ENCODE measurements around the gene SGMS1.

SGMS1 gene

GRCh38 chr10:50536617-50537240 lies 87.0 kb downstream of the SGMS1 start:
- ATAC-seq: no peak
- no peak for TF ChIP-seq ZFP30 (CRISPR knock-in tag; IDR thresholded peaks at IDR 0.05)
- TF ChIP-seq ZNF8 (CRISPR knock-in tag; IDR thresholded peaks at IDR 0.05): no peak
- TF ChIP-seq PPARA (CRISPR knock-in tag; IDR thresholded peaks at IDR 0.05; ENCODE audit: borderline replicate concordance): no peak
- no peak for TF ChIP-seq ARNTL (CRISPR knock-in tag; IDR thresholded peaks at IDR 0.05; ENCODE audit: borderline replicate concordance, low read depth)

GRCh38 chr10:50534748-50535376 lies 88.9 kb downstream of the SGMS1 start:
- ATAC-seq: peak; percentile 73

GRCh38 chr10:50533296-50533695 lies 90.5 kb downstream of the SGMS1 start:
- no peak for ATAC-seq
- no peak for TF ChIP-seq POU6F1 (CRISPR knock-in tag; IDR thresholded peaks at IDR 0.05; ENCODE audit: borderline replicate concordance, low read depth)
- TF ChIP-seq TOX (CRISPR knock-in tag; IDR thresholded peaks at IDR 0.05; ENCODE audit: borderline replicate concordance): no peak
- TF ChIP-seq ZNF70 (CRISPR knock-in tag; IDR thresholded peaks at IDR 0.05): no peak
- TF ChIP-seq SNAI2 (CRISPR knock-in tag; IDR thresholded peaks at IDR 0.05): no peak
- TF ChIP-seq RARB (CRISPR knock-in tag; IDR thresholded peaks at IDR 0.05): no peak

- TF ChIP-seq ARNTL (CRISPR knock-in tag; IDR thresholded peaks at IDR 0.05; ENCODE audit: borderline replicate concordance, low read depth): no peak
- no peak for TF ChIP-seq RARB (CRISPR knock-in tag; IDR thresholded peaks at IDR 0.05)
- ATAC-seq: no peak
Observed at GRCh38 chr10:50531388-50532077, 92.2 kb downstream of the SGMS1 start.

DNA sequence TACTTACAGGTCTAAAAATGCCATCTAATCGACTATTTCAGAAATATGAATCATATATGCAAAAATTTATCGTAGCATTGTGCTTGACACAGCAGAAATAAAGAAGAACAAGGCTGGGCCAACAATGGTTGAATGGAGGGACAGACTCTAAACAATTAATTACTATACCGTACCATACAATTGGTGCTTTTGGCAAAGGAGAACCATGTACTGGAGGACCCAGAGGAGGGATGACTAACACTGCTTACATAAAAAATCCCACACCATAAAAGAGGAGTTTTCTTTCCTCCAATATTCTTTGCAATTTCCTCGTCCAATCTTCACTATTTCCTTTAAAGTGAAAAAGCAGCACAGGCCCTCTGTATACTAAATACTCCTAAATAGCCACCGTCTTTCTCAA lies 94.1 kb downstream of the SGMS1 start:
- TF ChIP-seq ZC3H10 (CRISPR knock-in tag; IDR thresholded peaks at IDR 0.05) (no peak), TOX (CRISPR knock-in tag; IDR thresholded peaks at IDR 0.05; ENCODE audit: borderline replicate concordance) (no peak), BACH2 (CRISPR knock-in tag; IDR thresholded peaks at IDR 0.05; ENCODE audit: borderline replicate concordance) (no peak), ZFP30 (CRISPR knock-in tag; IDR thresholded peaks at IDR 0.05) (no peak), RARB (CRISPR knock-in tag; IDR thresholded peaks at IDR 0.05) (no peak), GLIS3 (CRISPR knock-in tag; IDR thresholded peaks at IDR 0.05) (no peak), ZFP3 (CRISPR knock-in tag; IDR thresholded peaks at IDR 0.05) (no peak), ZNF70 (CRISPR knock-in tag; IDR thresholded peaks at IDR 0.05) (no peak), ZNF8 (CRISPR knock-in tag; IDR thresholded peaks at IDR 0.05) (no peak)
- ATAC-seq: no peak

- TF ChIP-seq ZFP3 (CRISPR knock-in tag; IDR thresholded peaks at IDR 0.05) (no peak), ZNF70 (CRISPR knock-in tag; IDR thresholded peaks at IDR 0.05) (no peak), ISL1 (CRISPR knock-in tag; IDR thresholded peaks at IDR 0.05) (no peak), ZNF565 (CRISPR knock-in tag; conservative IDR thresholded peaks at IDR 0.05; ENCODE audit: low read depth) (no peak), RARB (CRISPR knock-in tag; IDR thresholded peaks at IDR 0.05) (no peak)
- TF ChIP-seq, protein P1, sequence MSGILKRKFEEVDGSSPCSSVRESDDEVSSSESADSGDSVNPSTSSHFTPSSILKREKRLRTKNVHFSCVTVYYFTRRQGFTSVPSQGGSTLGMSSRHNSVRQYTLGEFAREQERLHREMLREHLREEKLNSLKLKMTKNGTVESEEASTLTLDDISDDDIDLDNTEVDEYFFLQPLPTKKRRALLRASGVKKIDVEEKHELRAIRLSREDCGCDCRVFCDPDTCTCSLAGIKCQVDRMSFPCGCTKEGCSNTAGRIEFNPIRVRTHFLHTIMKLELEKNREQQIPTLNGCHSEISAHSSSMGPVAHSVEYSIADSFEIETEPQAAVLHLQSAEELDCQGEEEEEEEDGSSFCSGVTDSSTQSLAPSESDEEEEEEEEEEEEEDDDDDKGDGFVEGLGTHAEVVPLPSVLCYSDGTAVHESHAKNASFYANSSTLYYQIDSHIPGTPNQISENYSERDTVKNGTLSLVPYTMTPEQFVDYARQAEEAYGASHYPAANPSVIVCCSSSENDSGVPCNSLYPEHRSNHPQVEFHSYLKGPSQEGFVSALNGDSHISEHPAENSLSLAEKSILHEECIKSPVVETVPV (CRISPR knock-in tag; IDR thresholded peaks at IDR 0.05): no peak
- TF ChIP-seq, protein P2, sequence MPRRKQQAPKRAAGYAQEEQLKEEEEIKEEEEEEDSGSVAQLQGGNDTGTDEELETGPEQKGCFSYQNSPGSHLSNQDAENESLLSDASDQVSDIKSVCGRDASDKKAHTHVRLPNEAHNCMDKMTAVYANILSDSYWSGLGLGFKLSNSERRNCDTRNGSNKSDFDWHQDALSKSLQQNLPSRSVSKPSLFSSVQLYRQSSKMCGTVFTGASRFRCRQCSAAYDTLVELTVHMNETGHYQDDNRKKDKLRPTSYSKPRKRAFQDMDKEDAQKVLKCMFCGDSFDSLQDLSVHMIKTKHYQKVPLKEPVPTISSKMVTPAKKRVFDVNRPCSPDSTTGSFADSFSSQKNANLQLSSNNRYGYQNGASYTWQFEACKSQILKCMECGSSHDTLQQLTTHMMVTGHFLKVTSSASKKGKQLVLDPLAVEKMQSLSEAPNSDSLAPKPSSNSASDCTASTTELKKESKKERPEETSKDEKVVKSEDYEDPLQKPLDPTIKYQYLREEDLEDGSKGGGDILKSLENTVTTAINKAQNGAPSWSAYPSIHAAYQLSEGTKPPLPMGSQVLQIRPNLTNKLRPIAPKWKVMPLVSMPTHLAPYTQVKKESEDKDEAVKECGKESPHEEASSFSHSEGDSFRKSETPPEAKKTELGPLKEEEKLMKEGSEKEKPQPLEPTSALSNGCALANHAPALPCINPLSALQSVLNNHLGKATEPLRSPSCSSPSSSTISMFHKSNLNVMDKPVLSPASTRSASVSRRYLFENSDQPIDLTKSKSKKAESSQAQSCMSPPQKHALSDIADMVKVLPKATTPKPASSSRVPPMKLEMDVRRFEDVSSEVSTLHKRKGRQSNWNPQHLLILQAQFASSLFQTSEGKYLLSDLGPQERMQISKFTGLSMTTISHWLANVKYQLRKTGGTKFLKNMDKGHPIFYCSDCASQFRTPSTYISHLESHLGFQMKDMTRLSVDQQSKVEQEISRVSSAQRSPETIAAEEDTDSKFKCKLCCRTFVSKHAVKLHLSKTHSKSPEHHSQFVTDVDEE (CRISPR knock-in tag; IDR thresholded peaks at IDR 0.05): no peak
- no peak for ATAC-seq
Observed at GRCh38 chr10:50528206-50528605, 95.5 kb downstream of the SGMS1 start.

All from SK-N-SH treated with all-trans-retinoic acid at 6 μM for 48 hours (cell line).